Activated naive CD4-positive, alpha-beta T cell treated with Interleukin-2 at 50 U/mL for 16 hours (primary cell): ENCODE measurements around the gene SEMA5B.

Experiments
- DNase-seq: peaks from one replicate; pipeline ENCODE4 v3.0.0-alpha.2; 2020

SEMA5B gene

DNA sequence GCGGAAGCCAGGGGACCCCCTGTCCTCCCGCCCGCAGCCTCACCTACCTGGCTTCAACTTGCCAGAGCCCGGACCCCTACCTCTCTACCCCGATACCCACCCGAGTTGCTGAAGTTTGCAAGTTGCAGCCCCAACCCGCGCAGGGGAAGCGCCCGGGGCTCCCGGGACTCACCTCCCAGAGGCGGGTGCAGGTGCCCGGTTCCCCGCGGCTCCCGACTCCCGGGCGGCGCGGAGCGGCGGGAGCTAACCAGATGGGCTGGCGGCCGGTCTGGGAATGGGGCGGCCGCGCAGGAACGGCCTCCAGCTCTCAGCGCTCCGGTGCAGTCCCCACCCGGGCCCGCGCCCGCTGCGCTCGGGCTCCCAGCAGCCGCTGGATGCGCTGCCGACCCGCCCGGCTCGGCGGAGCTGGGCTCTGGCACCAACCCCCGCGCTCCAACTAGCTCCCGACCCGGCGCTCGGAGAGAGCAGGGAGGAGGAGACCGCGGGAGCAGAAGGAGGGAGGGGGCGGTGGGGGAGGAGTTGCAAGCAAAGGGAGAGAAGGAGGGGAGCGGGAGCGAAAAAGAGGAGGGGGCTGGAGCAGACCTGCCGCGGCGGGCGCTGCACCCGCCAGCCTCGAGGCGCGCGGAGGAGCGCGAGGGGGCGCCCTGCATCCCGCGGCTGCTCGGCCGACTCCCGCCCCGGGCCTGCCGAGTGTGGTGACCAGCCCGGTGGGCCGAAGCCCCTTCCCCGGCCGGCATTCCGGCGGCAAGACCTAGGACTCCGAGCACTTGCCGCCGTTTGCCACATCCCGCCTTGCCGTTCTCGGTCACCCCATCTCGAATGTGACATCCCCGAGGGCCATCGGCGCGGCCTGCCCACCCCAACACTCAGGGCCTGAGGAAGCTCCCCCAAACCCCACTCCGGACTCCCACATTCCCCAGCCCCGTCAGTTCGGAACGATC is at the start of gene SEMA5B:
SEMA5B (minus strand) TSS at position 472 of the 941 bp plus-strand sequence. CDS start 66,500 bp downstream, outside the sequence.
- peak; percentile 12 for DNase-seq

- DNase-seq, result no peak
These were observed 49.2 kb upstream of the SEMA5B start for GRCh38 chr3:123076496-123077418.

GRCh38 chr3:123076112-123076495 is 48.5 kb upstream of the SEMA5B start:
- no peak for DNase-seq

GRCh38 chr3:123075359-123075758 is 47.8 kb upstream of the SEMA5B start:
- DNase-seq, result no peak

- no peak for DNase-seq
These were observed 45.0 kb upstream of the SEMA5B start for GRCh38 chr3:123072564-123072963.

DNA sequence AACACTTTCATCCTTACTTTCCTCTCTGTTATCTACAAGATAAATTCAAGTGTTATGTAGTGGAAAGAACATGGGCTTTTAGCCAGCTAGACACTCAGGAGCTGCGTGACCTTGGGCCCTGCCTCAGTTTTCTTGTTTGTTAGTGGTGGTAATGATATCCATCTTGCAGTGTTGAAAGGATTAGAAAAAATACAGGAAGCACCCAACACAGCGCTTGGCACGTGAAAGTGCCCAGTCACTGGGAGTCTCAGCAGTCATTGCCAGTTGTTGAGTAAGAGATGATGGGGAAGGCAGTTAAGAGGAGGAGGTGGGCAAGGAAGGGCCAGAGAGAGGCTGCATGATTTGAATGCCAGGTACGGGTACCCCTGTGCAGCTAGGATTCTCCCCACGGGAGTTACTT is 44.6 kb upstream of the SEMA5B start:
- DNase-seq, result no peak

DNA sequence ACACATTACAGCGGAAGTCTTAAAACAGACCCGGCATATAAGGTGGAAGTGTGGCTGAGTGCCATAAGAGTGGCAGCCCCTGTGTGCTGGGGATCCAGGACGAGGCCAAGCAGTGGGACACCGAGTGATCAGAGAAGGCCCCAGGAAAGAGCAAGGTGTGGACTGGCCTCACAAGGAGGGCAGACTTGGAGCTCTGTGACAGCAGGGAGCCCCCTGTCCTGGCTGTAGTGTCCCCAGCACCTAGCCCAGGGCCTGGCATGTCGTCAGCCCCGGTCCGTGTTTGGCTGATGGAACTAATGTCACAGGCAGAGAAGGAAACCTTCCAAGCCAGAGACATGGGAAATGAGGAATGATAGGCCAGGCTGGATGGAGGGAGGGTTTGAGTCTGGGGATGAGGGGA is 44.0 kb upstream of the SEMA5B start:
- DNase-seq, result no peak

DNA sequence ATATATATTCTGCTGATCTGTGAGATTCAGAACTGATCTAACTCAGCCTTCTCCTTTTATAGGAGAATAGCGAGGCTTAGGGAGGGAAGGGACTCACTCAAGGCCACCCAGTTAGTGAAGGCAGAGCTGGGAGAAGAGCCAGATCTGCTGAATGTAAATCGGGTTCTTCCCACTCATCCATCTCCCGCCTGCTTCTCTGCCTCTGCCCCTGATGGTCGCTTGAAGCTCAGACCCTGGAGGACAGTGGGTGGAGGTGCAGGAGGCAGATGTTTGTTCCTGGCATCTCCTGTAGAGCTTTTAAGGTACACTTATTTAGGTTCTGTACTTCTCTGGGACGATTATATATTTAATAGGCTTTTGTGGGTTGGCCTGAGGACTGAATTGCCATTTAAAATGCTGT is 43.6 kb upstream of the SEMA5B start:
- no peak for DNase-seq

DNA sequence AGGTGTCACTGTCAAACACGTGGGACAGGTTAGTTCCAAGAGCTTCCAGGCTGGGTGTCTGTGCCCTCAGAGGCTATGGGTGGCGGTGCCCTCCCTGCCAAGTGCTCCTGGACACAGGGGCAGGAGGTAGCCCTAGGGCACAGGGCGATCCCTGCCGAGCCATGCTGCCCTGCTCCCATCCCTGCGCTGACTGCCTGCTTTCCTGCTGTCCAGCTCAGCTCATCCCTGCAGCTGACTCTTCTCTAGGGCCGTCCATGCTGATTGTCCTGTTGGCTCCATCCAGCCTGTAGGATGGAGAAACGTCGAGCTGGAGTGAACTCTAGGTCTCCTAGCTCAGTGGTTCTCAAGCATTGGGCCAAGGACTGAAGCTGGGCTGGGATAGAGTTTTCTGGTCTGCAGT is 42.9 kb upstream of the SEMA5B start:
- DNase-seq, result no peak

GRCh38 chr3:123068601-123069381 is 41.2 kb upstream of the SEMA5B start:
- DNase-seq, result no peak

DNA sequence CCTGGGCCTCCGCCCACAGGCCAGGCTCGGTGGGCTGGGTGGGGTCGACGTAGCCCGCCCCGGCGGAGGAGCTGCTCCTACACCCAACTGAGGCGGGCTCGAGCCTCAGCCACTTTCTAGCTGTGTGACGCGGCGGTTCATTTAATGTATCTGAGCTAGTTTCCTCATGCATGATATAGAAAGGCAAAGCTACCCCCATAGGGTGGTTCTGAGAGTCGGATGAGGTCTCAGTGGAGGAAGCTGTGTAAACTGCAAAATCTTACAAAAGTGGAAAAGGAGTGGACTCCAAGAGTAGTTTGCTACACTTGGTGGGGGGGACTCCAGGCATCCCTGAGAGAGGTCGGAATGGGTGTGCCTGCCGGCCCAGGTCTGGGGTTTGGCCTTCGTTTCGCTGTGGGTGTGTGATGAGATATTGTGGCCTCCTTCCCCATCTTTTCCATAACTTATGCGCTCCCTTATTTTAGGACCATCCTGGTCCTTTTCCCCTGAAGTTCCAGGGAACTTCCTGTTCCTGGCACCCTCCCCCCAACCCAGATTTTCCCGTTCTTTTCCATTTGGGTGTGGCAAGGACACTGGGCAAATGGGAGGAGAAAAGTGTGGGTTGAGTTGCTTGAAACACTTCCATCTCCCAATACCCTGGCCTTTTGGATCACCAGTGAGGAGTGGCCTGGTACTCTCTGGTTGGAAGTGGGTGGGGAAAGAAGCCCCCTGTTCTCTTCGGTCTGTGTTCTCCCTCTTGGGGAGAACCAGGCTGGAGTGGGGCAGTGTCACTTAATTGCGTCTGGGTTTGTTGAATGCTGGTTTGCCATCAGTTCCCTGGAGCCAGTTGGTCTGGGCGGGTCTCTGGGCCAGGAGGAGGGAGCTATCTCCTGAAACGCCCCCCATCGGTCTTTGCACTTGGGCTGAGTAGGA is 40.4 kb upstream of the SEMA5B start:
- no peak for DNase-seq

- DNase-seq, result peak; percentile 78
These were observed 39.5 kb upstream of the SEMA5B start, which contains the start of gene PDIA5 for GRCh38 chr3:123066896-123067688. PDIA5 (plus strand) TSS chr3:123067025; CDS start chr3:123067165, 140 bp downstream.

DNA sequence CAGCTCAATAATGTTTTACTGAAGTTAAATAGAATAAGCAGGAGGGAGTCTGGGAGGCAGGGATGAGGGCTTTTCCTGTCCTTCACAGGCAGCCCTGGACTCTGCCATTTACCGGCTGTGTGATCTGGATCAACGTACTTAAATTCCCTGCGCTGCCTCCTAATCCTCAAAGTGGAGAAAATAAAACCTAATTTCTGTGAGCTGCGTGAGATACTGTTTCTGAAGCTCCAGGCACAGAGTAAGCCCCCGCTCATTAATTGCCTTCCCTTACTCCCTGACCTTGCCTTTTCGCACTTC is 39.0 kb upstream of the SEMA5B start:
- no peak for DNase-seq

GRCh38 chr3:123064914-123065313 is 37.4 kb upstream of the SEMA5B start:
- DNase-seq, result no peak

DNA sequence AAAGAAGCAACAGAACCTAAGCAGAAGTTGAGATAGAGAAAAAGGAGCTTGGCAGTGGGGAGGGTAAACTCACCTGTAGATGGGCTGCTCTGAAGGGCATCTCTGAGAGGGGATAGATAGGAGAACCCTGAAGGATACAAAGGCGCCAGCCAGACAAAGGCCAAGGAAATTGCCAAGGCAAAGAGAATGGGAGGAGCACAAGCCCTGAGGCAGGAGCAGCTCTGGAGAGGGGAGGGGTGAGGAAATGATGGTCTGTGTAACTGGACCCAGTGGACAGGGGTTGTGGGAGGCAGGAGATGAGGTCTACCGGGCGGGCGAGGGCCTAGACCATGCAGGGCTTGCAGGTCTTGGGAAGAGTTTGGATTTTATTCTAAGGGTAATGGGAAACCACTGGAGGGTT is 36.9 kb upstream of the SEMA5B start:
- no peak for DNase-seq

DNA sequence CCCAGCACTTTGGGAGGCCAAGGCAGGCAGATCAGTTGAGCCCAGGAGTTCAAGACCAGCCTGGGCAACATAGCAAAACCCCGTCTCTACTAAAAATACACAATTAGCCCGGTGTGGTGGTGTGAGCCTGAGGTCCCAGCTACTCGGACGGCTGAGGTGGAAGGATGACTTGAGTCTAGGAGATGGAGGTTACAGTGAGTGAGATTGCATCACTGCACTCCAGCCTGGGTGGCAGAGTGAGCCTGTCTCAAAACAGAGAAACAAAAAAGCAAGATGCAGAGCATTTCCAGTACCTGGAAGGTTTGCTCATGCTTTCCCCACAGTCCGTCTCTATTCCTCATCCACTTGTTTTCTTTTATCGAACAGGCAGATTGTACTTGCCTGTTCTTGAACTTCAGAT is 35.5 kb upstream of the SEMA5B start:
- DNase-seq, result no peak

GRCh38 chr3:123061856-123062255 is 34.3 kb upstream of the SEMA5B start:
- DNase-seq, result no peak

DNA sequence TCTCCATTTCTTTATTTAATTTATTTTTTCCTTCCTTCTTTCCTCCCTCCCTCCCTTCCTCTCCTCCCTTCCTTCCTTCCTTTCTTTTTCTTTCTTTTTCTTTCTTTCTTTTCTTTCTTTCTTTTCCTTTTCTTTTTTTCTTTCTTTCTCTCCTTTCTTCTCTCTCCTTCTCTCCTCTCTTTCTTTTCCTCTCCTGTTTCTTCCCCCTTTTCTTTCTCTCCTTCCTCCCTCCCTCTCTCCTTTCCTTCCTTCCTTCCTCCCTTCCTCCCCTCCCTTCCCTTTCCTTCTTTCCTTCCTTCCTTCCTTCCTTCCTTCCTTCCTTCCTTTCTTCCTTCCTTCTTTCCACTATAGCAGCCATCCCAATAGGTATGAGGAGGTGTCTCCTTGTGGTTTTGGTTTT is 32.5 kb upstream of the SEMA5B start:
- DNase-seq, result no peak

- no peak for DNase-seq
These were observed 30.9 kb upstream of the SEMA5B start for GRCh38 chr3:123058505-123058904.

GRCh38 chr3:123055352-123055751 is 27.8 kb upstream of the SEMA5B start:
- no peak for DNase-seq

DNA sequence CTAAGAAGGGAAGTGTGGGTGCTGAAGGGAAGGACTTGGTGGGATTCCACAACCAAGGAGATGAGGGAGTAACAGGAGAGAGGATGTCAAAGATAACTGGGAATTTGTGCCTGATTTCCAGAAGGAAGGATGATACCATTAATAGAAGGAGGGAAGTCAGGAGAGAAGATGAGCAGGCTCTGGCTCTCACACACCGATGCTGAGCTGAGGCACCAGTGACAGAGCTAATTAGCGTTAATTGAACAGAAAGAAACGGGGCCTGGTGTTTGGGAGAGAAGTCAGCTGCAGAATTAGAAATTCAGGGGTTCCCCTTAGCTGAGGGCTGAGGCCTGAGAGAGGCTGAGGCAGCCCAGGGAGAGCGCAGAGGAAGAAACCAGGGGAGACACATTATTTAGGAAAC is 27.4 kb upstream of the SEMA5B start:
- no peak for DNase-seq
